ENCODE results near the gene ADD1. TPM values are rescaled to one million over a fixed set of nuclear protein-coding genes. Genes with fewer than 3 reads are reported as not detected.

ADD1 gene
- total and polyA plus RNA-seq, 12 donors, result 163 to 448 (median 214) TPM

DNA sequence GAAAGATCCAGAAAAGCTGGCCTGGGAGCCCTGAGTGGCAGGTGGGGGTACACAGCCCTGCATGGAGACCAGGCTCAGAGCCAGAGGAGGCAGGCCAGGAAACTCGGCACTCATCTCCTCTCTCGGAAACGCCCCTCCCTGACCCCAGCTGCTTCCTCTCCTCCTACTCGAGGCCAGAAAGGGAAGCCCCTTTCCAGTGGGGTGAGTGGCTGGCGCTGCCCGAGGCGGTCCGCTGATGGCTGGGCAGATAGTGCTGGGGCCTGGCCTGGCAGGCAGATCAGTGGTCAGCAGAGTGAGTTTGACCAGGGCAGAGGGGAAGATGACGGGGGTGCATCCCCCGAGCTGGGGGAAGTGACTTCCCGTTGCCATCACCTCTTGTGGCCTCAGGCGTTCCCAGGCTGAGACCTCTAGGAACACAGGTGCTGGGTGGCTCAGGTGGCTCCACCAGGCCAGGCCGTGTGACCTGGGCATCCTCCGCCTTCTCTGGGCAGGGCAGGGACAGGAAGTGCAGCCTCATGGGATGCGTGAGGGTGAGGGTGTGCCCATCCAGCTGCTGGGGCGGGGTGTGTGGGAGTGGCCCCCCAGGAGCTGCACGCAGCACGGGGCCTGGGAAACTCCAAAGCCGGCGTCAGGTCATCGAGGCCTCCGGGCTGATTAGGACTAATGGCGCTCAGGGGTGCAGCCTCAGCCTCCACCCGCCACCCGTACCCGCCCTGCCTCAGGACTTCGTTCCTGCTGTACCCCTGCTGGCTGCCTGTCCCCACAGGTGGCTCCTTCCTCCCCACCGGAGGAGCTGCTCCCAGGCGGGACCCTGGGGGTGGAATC lies 45.0 kb upstream of the ADD1 start:
- H3K27me3 ChIP-seq, result no peaks in the 10 kb centered on the region
- intact Hi-C loops (cut with DNase I), result loop anchor here in 2 of 10 donors (5.0 kb wide), 1 partner anchor 44 kb away; the partner anchor contains the start of gene ADD1 (in 2 of the 2)
- H3K36me3 ChIP-seq, result peaks cover 0 to 23% (median 0%) of the 10 kb centered on the region in 9 donors
- peaks cover 60 to 99% (median 96%) of the 10 kb centered on the region in 9 donors for H3K4me1 ChIP-seq
- WGBS, 2 donors, result 40 to 55% methylated on average over 29 of the region's 29 CpGs
- H3K9me3 ChIP-seq, result no peaks in the 10 kb centered on the region
- ATAC-seq (peak; percentile 4 to 41 (median 19)), DNase-seq (peak; percentile 71 to 80)
- TF ChIP-seq, protein P1, sequence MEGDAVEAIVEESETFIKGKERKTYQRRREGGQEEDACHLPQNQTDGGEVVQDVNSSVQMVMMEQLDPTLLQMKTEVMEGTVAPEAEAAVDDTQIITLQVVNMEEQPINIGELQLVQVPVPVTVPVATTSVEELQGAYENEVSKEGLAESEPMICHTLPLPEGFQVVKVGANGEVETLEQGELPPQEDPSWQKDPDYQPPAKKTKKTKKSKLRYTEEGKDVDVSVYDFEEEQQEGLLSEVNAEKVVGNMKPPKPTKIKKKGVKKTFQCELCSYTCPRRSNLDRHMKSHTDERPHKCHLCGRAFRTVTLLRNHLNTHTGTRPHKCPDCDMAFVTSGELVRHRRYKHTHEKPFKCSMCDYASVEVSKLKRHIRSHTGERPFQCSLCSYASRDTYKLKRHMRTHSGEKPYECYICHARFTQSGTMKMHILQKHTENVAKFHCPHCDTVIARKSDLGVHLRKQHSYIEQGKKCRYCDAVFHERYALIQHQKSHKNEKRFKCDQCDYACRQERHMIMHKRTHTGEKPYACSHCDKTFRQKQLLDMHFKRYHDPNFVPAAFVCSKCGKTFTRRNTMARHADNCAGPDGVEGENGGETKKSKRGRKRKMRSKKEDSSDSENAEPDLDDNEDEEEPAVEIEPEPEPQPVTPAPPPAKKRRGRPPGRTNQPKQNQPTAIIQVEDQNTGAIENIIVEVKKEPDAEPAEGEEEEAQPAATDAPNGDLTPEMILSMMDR (IDR thresholded peaks at IDR 0.05), result no peak
- peak overlapping the region in 7 of 10 donors; percentile 6 to 57 (median 34) for H3K4me3 ChIP-seq
- peak overlapping the region; percentile 52 to 96 (median 88) for H3K27ac ChIP-seq

DNA sequence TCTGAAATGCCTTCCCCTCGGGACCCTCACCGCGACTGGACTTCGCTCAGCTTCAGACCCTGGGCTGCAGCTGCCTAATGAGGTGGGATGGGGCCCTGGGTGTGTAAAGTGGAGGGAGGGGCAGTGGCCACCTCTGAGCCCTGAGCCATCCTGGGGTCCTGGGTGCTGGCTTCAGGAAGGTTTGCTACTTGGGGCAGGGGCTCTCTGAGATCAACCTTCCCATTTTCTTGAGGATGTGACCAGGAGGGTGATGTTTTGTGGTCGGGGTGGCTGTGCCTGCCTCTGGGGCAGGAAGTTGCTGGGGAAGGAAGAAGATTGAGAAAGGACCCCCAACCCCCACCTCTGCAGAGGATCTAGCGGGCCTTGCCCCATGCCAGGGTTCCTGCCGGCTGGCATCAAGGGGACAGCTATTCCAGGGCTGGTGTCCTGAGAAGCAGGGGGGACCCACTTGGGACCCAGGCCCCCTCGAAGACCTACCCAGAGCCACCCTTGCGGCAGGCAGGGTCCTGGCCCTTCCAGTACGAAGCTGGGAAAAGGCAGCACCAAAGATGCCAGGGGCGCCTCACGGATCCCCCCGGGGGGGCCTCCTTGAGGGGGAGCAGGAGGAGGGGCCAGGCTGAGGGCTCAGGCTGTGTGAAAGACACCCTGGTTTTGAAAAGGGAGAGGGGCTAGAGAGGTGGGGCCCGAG lies 44.3 kb upstream of the ADD1 start:
- Histone ChIP-seq H3K9me3 (no peaks in the 10 kb centered on the region), H3K27ac (peak overlapping the region; percentile 52 to 96 (median 88)), H3K27me3 (no peaks in the 10 kb centered on the region), H3K36me3 (peaks cover 0 to 30% (median 0%) of the 10 kb centered on the region in 9 donors), H3K4me1 (peaks cover 56 to 99% (median 96%) of the 10 kb centered on the region in 9 donors), H3K4me3 (peak overlapping the region in 9 of 10 donors; percentile 6 to 57 (median 33))
- intact Hi-C loops (cut with DNase I), result loop anchor here in 2 of 10 donors (5.0 kb wide), 1 partner anchor 43 kb away; the partner anchor contains the start of gene ADD1 (in 2 of the 2)
- TF ChIP-seq, protein P1 (IDR thresholded peaks at IDR 0.05), result no peak
- ATAC-seq (no peak), DNase-seq (peak; percentile 23)
- WGBS, 2 donors, result 70 to 85% methylated on average over 14 of the region's 14 CpGs

DNA sequence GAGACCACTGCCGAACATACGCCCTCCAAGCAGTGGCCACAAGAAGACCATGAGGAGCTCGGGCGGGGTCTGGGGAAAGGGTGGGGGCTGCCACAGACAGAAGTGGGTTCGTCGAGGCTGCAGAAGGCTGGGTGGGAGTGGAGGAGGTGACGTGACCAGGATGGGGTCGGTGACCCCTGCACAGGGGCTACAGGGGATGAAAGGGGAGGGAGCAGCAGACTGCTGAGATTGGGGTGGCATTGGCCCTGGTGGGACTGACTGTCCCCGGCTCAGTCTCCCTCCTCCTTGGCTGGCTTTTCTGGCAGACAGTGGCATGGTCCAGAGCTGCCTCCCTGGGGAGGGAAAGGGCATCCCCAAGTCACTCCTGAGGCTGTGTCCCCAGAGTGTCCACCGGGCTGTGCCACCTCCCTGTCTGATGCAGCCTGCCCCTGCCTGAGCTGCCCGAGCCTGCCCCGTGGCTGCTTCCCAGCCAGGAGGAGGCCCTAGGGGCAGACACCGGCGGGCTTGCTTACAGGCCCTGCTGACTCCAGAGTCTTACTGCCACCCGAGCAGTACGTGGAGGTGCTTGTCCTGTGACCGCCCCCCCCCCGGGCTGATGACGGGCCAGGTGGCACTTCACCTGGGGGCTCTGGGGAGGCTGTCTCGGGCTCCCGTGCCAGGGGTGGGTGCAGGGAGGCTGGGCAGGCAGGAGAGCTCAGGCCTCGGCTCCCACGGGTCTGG lies 43.5 kb upstream of the ADD1 start:
- TF ChIP-seq, protein P1 (IDR thresholded peaks at IDR 0.05), result peak in 3 of 9 donors; percentile 12 to 31 (median 27)
- Histone ChIP-seq H3K27ac (peak overlapping the region; percentile 52 to 96 (median 88)), H3K27me3 (no peaks in the 10 kb centered on the region), H3K9me3 (no peaks in the 10 kb centered on the region), H3K36me3 (peaks cover 0 to 36% (median 0%) of the 10 kb centered on the region in 9 donors), H3K4me1 (peaks cover 55 to 99% (median 96%) of the 10 kb centered on the region in 9 donors), H3K4me3 (peak overlapping the region in 9 of 10 donors; percentile 8 to 57 (median 33))
- 48 to 51% methylated on average over 21 to 23 of the region's 23 CpGs for WGBS, 2 donors
- peak; percentile 14 to 55 (median 33) for ATAC-seq
- intact Hi-C loops (cut with DNase I), result loop anchor here in 4 of 10 donors (5.0 kb wide), 3 partner anchors 38 to 72 kb away; partner anchors contain the start of gene ADD1 (in 2 of the 4)
- peak in 1 of 2 donors; percentile 58 for DNase-seq

Data from heart right ventricle (tissue), 16 donors.